HFF-Myc (cell line): ENCODE measurements around the gene MAPKAPK2.

Source experiments
- DNase-seq: peaks from one replicate; pipeline ENCODE4 v3.0.0-alpha.2; 2011; ENCODE audit warnings: low read depth; ENCODE audit errors: extremely low read depth
- H3K4me3 ChIP-seq: replicated peaks from 2 replicates; pipeline ENCODE4 v1.5.1; 2011; ENCODE audit warnings: low read depth, mild to moderate bottlenecking, control low read depth, low read length
- CTCF ChIP-seq: IDR thresholded peaks from 2 replicates; pipeline ENCODE4 v1.5.1; 2012; ENCODE audit warnings: mild to moderate bottlenecking, low read depth, low read length, control low read depth; ENCODE audit errors: missing control alignments

Gene MAPKAPK2

GRCh38 chr1:206768472-206769303 is 84.0 kb downstream of the MAPKAPK2 start:
- TF ChIP-seq CTCF = no peak
- DNase-seq = no peak
- no peak overlapping the region for H3K4me3 ChIP-seq

- no peak for TF ChIP-seq CTCF
- H3K4me3 ChIP-seq = no peak overlapping the region
- no peak for DNase-seq
Observed at GRCh38 chr1:206769304-206769731, 84.6 kb downstream of the MAPKAPK2 start.

GRCh38 chr1:206770531-206771337 is 86.0 kb downstream of the MAPKAPK2 start, which contains the start of gene IL19:
TSS of gene IL19 (plus strand) at chr1:206770773. CDS start at chr1:206836663, 65,890 bp downstream.
- no peak for DNase-seq
- H3K4me3 ChIP-seq = no peak within 1 kb of the TSS
- TF ChIP-seq CTCF = no peak

- no peak for DNase-seq
- TF ChIP-seq CTCF = no peak
- H3K4me3 ChIP-seq = no peak overlapping the region
Observed at GRCh38 chr1:206771338-206771692, 86.6 kb downstream of the MAPKAPK2 start.

- no peak within 1 kb of the TSS for H3K4me3 ChIP-seq
- no peak for TF ChIP-seq CTCF
- DNase-seq = no peak
Observed at GRCh38 chr1:206772243-206772937, 87.7 kb downstream of the MAPKAPK2 start, which contains the start of gene IL10. TSS of gene IL10 (minus strand) at chr1:206772494. CDS start at chr1:206772435, 59 bp downstream.

- no peak for DNase-seq
- TF ChIP-seq CTCF = no peak
- H3K4me3 ChIP-seq = no peak overlapping the region
Observed at GRCh38 chr1:206774093-206774492, 89.4 kb downstream of the MAPKAPK2 start.
